GM19372 (cell line): Measurements from ENCODE around the gene TH.

ENCODE experiments used
- ATAC-seq: cut with Tn5 transposase; IDR thresholded peaks from one replicate; pipeline ENCODE4 v1.9.1; 2021; ENCODE audit warnings: mild to moderate bottlenecking, low read depth, moderate library complexity; ENCODE audit not compliant: unreplicated experiment

The TH gene

DNA sequence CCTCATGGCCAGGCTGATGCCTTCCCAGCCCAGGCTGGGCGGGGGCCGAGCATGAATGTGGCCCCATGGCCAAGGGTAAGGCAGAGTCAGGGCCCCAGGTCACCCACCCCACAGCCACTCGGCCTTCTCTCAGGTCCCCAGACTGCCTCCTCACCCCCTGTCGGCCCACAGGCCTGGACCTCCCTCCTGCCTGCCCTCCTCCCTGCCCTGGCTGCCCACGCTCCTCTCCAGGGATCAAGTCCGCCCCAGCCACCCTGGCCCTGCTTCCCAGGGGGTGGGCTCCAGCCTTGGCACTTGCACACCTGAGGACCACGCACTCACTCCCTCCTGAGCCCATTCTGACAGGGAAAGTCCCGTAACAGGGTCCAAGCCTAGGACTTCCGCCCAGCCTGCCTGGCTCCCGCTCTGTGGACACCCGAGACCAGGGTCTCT is 37.8 kb upstream of the TH start:
- no peak for ATAC-seq

- ATAC-seq = no peak
Measured at GRCh38 chr11:2208691-2209369, 37.2 kb upstream of the TH start.

DNA sequence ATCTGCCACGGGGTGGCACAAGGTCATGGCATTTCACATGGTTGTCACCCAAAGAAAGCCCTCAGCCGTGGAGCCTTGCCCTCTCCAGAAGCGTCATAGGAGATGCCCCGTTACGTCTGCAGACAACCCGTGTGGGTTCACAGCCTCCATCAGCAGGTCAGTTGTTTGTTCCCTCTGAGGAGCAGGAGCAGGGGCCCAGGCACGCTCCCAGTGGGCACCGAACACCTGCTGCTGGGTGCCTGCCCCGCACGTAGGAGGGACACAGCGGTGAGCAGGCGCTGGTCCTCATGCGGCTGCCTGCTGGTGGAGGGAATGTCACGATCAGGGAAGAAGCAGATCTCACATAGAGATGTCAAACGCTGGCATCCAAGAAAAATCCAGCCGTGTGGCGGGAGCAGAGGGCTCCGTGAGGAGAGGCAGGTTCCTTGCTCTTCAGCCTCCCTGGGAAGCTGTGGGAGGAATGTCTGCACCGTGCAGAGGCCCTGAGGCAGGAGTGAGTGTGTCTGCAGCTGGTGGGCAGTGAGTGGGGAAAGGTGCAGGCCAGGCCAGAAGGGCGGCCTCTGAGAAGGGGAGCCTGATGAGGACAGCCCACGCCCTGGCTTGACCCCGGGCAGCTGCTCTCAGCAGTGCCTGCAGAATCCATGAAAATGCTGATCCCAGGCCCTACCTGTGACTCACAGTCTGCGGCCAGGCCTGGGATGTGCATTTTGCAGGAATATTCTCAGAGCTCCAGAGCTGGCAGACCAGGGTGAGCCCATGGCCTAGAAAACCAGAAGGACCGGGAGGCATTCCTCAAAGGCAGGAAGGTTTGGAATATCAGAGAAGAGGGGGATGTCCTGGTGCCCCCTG is 36.4 kb upstream of the TH start:
- ATAC-seq = no peak

- no peak for ATAC-seq
Measured at GRCh38 chr11:2207212-2207611, 35.6 kb upstream of the TH start.

DNA sequence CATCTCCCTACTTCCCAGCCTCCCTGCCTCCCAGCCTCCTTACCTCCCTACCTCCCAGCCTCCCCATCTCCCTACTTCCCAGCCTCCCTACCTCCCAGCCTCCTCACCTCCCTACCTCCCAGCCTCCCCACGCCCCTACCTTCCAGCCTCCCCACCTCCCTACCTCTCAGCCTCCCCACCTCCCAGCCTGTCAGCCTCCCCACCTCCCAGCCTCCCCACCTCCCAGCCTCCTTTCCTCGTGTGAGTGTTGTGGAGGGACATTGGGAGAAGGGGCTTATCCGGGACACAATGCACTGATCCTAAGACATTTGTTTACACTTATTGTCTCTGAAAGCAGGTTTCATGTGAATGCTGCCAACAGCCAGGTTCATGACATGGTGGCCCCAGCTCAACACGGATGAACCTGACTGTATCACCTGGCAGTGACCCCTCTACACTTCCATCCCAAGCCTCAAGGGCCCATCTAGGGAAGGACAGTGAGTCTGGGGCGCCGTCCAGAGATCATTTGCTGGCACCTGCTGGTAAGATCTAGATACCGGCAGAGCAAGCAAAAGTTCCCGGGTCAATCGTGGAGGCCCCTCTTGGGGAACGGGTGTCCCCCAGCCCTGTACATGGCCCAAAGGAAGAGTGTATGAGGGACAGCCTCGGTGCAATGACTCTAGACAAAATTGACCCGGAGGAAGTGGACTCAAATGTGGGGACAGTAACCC is 34.5 kb upstream of the TH start:
- ATAC-seq = no peak

GRCh38 chr11:2205214-2205720 is 33.7 kb upstream of the TH start:
- no peak for ATAC-seq

DNA sequence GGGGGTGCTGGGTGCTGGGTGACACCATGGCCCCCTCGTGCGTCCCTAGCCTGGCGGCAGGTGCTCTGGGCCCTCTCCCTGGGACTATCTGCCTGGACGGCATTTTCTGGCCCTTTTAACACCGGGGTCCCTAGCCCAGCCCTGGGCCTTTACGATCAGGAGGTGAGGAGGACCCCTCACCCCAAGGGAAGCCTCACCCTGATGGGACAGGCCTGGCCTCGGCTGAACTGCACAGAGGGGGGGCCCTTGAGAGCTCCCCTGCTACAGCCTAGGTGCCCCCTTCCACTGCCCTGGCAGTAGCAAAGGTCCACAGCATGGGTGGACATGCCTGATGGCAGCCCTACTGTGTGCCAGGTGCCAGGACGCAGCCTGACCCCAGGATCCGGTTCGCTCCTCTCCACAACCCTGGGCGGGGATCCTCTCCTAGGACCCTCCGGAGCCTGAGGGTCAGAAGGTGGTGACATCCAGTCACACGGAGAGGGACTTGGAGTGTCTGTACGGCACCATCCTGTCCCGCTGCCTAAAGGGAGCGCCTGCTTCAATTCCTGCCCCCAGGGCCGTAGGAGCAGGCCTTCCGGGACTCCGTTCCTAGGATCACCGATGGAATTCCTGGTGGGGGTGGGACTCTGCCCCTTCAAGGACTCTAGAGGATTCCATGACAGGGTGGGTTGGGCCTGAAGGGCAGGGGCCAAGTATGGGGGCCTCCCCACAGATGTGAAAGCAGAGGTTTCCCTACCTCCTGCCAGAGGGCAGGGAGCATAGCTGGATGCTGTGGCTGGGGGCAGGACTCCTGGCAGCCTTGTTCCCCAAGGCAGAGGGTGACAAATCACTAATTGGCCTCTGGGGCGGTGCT is 33.0 kb upstream of the TH start:
- ATAC-seq = no peak

DNA sequence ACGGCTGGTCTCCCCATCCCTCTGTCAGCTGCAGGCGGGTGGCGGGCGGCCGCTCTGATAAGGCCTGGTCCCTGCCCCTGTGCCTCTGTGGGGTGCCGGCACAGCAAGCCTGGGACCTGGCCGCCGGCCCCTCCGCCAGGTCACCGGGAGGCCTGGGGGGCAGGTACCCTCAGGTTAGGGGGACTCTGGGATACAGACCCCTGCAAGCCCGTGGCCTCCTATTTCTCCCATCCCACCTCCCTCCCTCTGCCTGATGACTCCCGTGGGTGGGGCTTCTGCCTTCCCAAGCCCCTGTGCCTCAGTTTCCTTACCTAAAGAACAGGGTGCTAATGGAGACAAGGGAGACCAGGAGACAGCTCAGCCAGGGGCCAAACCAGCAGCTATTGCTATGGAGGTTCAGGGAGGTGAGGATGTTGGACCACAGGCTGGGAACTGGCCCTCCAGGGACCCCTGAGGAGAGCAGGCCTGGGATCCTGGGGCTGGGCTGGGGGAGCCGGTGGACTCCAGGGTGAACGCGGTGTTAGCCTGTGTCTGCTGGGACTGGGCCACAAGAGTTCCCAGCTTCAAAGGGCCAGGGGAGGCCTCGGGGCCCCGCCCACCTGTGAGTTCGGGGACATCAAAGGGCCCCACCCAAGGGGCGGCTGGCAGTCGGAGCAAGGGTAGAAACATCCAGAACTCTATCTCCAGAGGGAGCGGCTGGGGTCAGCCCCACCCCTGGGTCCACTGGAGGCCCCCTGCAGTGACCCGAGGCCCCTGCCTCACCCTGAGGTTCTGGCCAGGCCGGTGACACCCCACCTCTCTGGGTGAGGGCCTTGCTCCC is 32.0 kb upstream of the TH start:
- no peak for ATAC-seq

- ATAC-seq = no peak
Measured at GRCh38 chr11:2202900-2203439, 31.4 kb upstream of the TH start.

DNA sequence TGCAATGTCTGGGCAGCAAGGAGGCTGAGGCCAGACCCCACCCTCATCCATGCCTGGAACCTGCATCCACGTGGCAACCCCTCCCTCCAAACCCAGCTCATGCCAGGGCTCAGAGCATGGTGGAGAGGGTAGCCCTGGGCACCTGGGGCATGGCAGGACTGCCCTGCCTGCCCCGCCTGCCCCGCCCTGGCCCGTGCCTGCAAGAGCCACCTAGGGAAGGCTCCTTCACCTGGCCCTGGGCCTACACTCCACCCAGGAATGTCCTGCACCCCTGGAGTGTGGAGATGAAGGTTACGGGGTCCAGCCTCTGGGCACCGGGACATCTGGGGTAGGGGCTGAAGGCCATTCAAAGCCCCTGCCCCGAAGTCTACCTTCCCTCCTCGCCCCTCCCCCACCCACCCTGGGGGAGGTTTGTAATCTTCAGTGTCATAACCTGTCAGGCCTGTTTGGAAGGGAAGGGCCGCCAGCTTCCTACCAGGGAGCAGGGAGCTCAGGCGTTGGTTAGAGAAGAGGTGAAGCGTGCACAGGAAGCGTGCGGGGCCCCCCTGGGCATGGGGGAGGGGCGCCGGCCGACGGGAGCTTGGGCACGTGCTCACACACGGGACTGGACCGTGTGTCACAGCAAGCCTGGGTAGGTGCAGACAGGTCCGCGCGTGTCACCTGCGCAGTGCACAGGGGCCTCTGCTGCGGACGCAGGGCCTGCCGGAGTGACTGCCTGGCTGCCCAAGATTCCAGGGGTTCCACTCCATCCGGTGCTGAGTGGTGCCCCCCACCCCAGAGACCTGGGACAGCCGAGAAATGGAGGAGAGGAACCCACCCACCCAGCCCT is 30.7 kb upstream of the TH start:
- no peak for ATAC-seq

DNA sequence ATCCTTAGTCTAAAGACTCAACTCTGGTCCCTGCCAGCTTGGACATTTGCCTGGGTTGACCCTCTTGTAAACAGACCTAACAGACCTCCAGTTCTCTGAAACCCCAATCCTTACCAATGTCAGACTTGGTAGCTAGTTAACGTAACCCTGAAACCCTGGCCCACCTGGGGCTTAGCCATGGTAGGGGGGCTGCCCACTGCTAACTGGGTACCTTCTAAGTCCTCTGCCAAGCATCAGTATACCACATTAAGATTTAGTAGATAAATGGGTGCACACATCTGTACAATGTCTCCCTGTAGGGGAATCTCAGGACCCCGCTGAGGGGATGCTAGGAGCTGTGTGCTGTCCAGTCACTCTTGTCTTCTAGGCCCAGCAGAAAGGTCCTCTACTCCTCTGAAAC is 29.9 kb upstream of the TH start:
- ATAC-seq = no peak

DNA sequence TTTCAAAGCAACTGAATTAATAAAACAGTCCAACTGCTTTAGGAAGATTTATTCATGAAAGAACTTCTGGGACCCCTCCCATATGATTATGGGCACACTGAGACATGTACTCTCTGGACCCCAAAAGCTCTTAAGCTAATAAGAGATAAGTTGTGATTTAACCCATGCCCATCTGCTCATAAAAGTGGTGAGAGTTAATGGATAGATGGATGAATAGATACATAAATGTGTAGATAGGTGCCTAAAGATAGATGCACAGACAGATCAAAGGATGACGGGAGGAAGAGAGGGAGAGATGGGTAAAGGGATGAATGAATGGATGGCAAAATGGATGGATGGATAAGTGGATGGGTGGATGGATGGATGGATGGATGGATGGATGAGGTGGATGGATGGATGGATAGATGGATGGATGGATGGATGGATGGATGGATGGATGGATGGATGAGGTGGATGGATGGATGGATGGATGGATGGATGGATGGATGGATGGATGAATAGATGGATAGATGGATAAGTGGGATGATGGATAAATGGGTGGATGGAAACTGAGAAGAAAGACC is 29.4 kb upstream of the TH start:
- no peak for ATAC-seq

- no peak for ATAC-seq
Measured at GRCh38 chr11:2200536-2200935, 28.9 kb upstream of the TH start.

DNA sequence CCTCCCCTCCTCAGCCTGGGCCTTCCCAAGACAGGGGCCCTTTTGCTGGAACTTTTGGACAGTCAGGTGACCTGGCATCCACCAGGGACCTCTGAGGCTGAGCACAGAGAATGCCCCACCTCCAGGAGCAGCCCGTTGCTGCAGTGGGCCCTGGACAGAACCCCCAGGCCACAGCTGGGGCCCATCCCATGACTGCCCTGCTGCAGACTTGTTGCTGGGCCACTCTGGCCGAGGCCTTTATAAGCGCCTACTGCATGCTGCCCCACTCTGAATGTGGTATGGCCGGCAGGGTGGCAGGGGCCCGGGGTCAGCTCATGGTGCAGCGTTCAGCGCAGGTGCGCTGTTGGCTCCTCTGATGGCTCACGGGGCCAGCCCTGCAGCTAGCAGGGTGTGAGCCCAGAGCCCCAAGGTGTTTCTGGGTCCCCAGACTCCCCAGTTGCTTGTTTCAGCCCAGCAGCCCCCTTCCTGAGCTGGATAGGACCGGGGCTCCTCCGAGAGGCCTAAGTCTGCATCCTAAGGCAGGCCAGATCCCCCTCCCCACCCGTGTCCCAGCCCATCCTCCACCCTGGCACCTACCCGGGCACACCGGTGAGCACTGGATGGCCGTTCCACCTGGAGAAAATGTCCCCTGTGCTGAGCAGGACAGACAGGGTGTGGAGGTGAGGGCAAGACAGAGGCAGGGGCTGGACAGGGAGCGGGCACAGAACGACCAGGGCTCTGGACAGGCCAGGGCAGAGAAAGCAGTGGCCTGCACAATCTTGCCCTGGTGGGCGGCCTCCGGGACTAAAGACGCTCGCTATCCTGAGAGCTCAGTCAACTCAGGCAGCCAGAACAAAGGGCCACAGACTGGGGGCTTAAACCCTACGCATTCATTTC is 28.1 kb upstream of the TH start:
- no peak for ATAC-seq

GRCh38 chr11:2198621-2199365 is 27.2 kb upstream of the TH start:
- ATAC-seq = no peak

- no peak for ATAC-seq
Measured at GRCh38 chr11:2197771-2198520, 26.3 kb upstream of the TH start.
